Keratinocyte (primary cell): ENCODE data around the gene TOP3B. TPM values are rescaled to one million over a fixed set of nuclear protein-coding genes. Genes with fewer than 3 reads are reported as not detected.

Source experiments
- DNase-seq: peaks from one replicate; pipeline ENCODE4 v3.0.0-alpha.2; 2011; ENCODE audit warnings: low read depth, missing footprints, low spot score
- FAIRE-seq: peaks from 2 replicates; lab custom pipeline; 2011; peaks lifted over from hg19 to GRCh38; lab: Jason Lieb, UNC
- H2AFZ ChIP-seq: 2 replicates; pipeline ENCODE4 v1.6.0; 2012; ENCODE audit warnings: low read length, control low read depth, inconsistent platforms; ENCODE audit not compliant: control insufficient read depth
- H3K27ac ChIP-seq: 2 replicates; pipeline ENCODE4 v1.5.1; 2011; ENCODE audit warnings: low read length; ENCODE audit not compliant: control insufficient read depth, insufficient read depth
- H3K27me3 ChIP-seq: 3 replicates; pipeline ENCODE4 v1.6.0; 2011; ENCODE audit warnings: low read length; ENCODE audit not compliant: control insufficient read depth, insufficient read depth; ENCODE audit errors: extremely low read depth
- H3K36me3 ChIP-seq, 2 experiments: 2 replicates in 1 of 2; 3 replicates in 1 of 2; pipeline ENCODE4 v1.5.1; 2011; ENCODE audit warnings: low read length in 2 of 2, mild to moderate bottlenecking in 1 of 2; ENCODE audit not compliant: control insufficient read depth in 2 of 2, insufficient read depth in 2 of 2; ENCODE audit errors: extremely low read depth in 1 of 2
- H3K4me1 ChIP-seq: 3 replicates; pipeline ENCODE4 v1.5.1; 2011; ENCODE audit warnings: low read length; ENCODE audit not compliant: control insufficient read depth, insufficient read depth; ENCODE audit errors: extremely low read depth
- H3K4me2 ChIP-seq: 3 replicates; pipeline ENCODE4 v1.6.0; 2011; ENCODE audit warnings: low read depth, low read length; ENCODE audit not compliant: control insufficient read depth, insufficient read depth; ENCODE audit errors: extremely low read depth
- H3K4me3 ChIP-seq, 3 experiments: fragments of 200-600 bp in 1 of 3; sonication (generic) in 1 of 3; 2 replicates in 2 of 3; 3 replicates in 1 of 3; pipeline ENCODE4 v1.5.1; 2011 to 2016; ENCODE audit warnings: low read length in 3 of 3, mild to moderate bottlenecking in 3 of 3, control low read depth in 2 of 3, inconsistent platforms in 1 of 3, low read depth in 1 of 3, mixed read lengths in 1 of 3, mixed run types in 1 of 3, moderate library complexity in 1 of 3; ENCODE audit not compliant: control insufficient read depth in 2 of 3, insufficient read depth in 2 of 3; ENCODE audit errors: extremely low read depth in 1 of 3
- H3K79me2 ChIP-seq: 2 replicates; pipeline ENCODE4 v1.6.0; 2012; ENCODE audit warnings: low read length; ENCODE audit not compliant: control insufficient read depth, insufficient read depth
- H3K9ac ChIP-seq: 3 replicates; pipeline ENCODE4 v1.6.0; 2011; ENCODE audit warnings: low read length; ENCODE audit not compliant: control insufficient read depth, insufficient read depth; ENCODE audit errors: extremely low read depth
- H3K9me1 ChIP-seq: 3 replicates; pipeline ENCODE4 v1.6.0; 2011; ENCODE audit warnings: low read length; ENCODE audit not compliant: control insufficient read depth, insufficient read depth; ENCODE audit errors: extremely low read depth
- H3K9me3 ChIP-seq: 2 replicates; pipeline ENCODE4 v1.5.1; 2012; ENCODE audit warnings: low read depth, low read length; ENCODE audit not compliant: control insufficient read depth
- H4K20me1 ChIP-seq: 3 replicates; pipeline ENCODE4 v1.6.0; 2011; ENCODE audit warnings: low read length; ENCODE audit not compliant: control insufficient read depth, insufficient read depth; ENCODE audit errors: extremely low read depth
- CTCF ChIP-seq, 3 experiments: IDR thresholded peaks in 1 of 3; conservative IDR thresholded peaks in 1 of 3; optimal IDR thresholded peaks in 1 of 3; 2 replicates in 2 of 3; 3 replicates in 1 of 3; pipeline versions ENCODE3 to v1.5.1; 2011; ENCODE audit warnings: low read length in 3 of 3, mild to moderate bottlenecking in 3 of 3, moderate library complexity in 2 of 3, control low read depth in 1 of 3, inconsistent platforms in 1 of 3; ENCODE audit not compliant: insufficient read depth in 2 of 3; ENCODE audit errors: extremely low read depth in 1 of 3
- EZH2 ChIP-seq: IDR thresholded peaks from one replicate; pipeline ENCODE4 v1.6.1; 2012; ENCODE audit warnings: inconsistent platforms, mild to moderate bottlenecking, low read length, moderate library complexity
- dilution Hi-C: fragments of 300-500 bp; cut with MboI; formaldehyde crosslinking; loops from one replicate; pipeline ENCODE4 v1.7.0; 2020; ENCODE audit warnings: low sequenced_read_pairs; ENCODE audit not compliant: extremely low pct_ligation_motif_present
- polyA plus RNA-seq, 5 experiments: library from polyadenylated mRNA; depleted of rRNA in 3 of 5; stranded (reverse) in 3 of 5; stranded (forward) in 1 of 5; unstranded in 1 of 5; fragments of >200 nt; gene quantifications; 1 replicate in 1 of 5; 2 replicates in 3 of 5; 3 replicates in 1 of 5; pipeline versions ENCODE4 v1.2.1 to v1.2.3, GENCODE V29; 2011 to 2012; ENCODE audit warnings: missing spikeins in 2 of 5, low read depth in 1 of 5, low replicate concordance in 1 of 5

TOP3B gene
- polyA plus RNA-seq, 1 donor (not counting 4 experiments of a cell fraction or from before 2014, with no cell fraction given), result 13.8 TPM

GRCh38 chr22:21975854-21976345 lies 6.7 kb downstream of the TOP3B start:
- Histone ChIP-seq H2AFZ (no peak overlapping the region), H3K9ac (no peak overlapping the region), H3K4me2 (no peak overlapping the region), H4K20me1 (peaks cover 7% of the 10 kb centered on the region), H3K9me3 (no peaks in the 10 kb centered on the region), H3K4me3 (no peak overlapping the region), H3K9me1 (no peaks in the 10 kb centered on the region), H3K4me1 (no peaks in the 10 kb centered on the region), H3K36me3 (peaks cover 39 to 55% of the 10 kb centered on the region in 2 experiments), H3K27me3 (no peaks in the 10 kb centered on the region), H3K27ac (no peak overlapping the region), H3K79me2 (peaks cover 24% of the 10 kb centered on the region)
- dilution Hi-C loops, result no loop called here
- FAIRE-seq (no peak), DNase-seq (no peak)
- TF ChIP-seq CTCF (optimal IDR thresholded peaks at IDR 0.05 in 1 of 3, IDR thresholded peaks at IDR 0.05 in 1 of 3, conservative IDR thresholded peaks at IDR 0.05 in 1 of 3; ENCODE audit: extremely low read depth in 1 of 3, insufficient read depth in 2 of 3, low read length in 3 of 3), result no peak
- no peak for TF ChIP-seq EZH2

DNA sequence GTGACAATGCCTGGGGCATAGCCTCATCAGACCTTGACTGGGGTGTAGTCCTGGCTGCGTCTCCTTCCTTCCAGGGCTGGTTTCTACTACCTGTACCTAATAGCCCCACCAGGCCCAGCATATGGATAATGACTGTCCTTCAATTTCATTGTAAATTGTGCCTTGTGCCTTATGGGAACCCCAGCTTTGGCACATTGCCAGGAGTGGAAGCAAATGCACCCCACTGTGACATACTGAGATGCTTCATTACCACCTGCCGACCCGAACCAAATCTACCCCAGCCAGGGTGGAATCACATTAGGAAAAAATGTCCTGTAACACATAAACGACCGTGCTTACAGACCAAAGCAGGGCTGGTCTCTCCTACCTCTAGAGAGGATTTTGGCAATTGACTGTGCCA lies 7.3 kb downstream of the TOP3B start:
- Histone ChIP-seq H3K4me3 (no peak overlapping the region), H4K20me1 (peaks cover 7% of the 10 kb centered on the region), H3K4me1 (peaks cover 2% of the 10 kb centered on the region), H3K9ac (no peak overlapping the region), H3K27me3 (no peaks in the 10 kb centered on the region), H3K27ac (no peak overlapping the region), H3K4me2 (no peak overlapping the region), H3K9me1 (no peaks in the 10 kb centered on the region), H3K36me3 (peaks cover 41 to 55% of the 10 kb centered on the region in 2 experiments), H2AFZ (no peak overlapping the region), H3K9me3 (no peaks in the 10 kb centered on the region), H3K79me2 (peaks cover 17% of the 10 kb centered on the region)
- DNase-seq (no peak), FAIRE-seq (no peak)
- dilution Hi-C loops, result no loop called here
- TF ChIP-seq CTCF (optimal IDR thresholded peaks at IDR 0.05 in 1 of 3, IDR thresholded peaks at IDR 0.05 in 1 of 3, conservative IDR thresholded peaks at IDR 0.05 in 1 of 3; ENCODE audit: extremely low read depth in 1 of 3, insufficient read depth in 2 of 3, low read length in 3 of 3) (no peak), EZH2 (no peak)
